Measurements from ENCODE around the gene P2RY11.

Gene P2RY11

GRCh38 chr19:10093295-10094186, 18.0 kb upstream of the P2RY11 start:
- DNase-seq (ENCODE audit: low read depth) = no peak

GRCh38 chr19:10095622-10095947, 15.9 kb upstream of the P2RY11 start:
- no peak for DNase-seq (ENCODE audit: low read depth)

GRCh38 chr19:10095948-10096614, 15.4 kb upstream of the P2RY11 start:
- DNase-seq (ENCODE audit: low read depth) = peak; percentile 74

GRCh38 chr19:10096615-10096963, 14.9 kb upstream of the P2RY11 start:
- no peak for DNase-seq (ENCODE audit: low read depth)

- no peak for DNase-seq (ENCODE audit: low read depth)
These were observed 11.2 kb upstream of the P2RY11 start for GRCh38 chr19:10100163-10100785.

- DNase-seq (ENCODE audit: low read depth) = no peak
These were observed 8.7 kb upstream of the P2RY11 start for GRCh38 chr19:10102787-10103236.

GRCh38 chr19:10104130-10104513, 7.4 kb upstream of the P2RY11 start:
- DNase-seq (ENCODE audit: low read depth) = no peak

GRCh38 chr19:10104665-10105508, 6.6 kb upstream of the P2RY11 start:
- peak; percentile 65 for DNase-seq (ENCODE audit: low read depth)

- no peak for DNase-seq (ENCODE audit: low read depth)
These were observed 5.9 kb upstream of the P2RY11 start for GRCh38 chr19:10105509-10106099.

GRCh38 chr19:10106100-10106936, 5.2 kb upstream of the P2RY11 start, which contains the start of gene PPAN:
Gene PPAN (plus strand): TSS chr19:10106362. CDS start chr19:10106395, 33 bp downstream.
- DNase-seq (ENCODE audit: low read depth) = peak; percentile 95

GRCh38 chr19:10107254-10107653, 4.2 kb upstream of the P2RY11 start:
- no peak for DNase-seq (ENCODE audit: low read depth)

- no peak for DNase-seq (ENCODE audit: low read depth)
These were observed 3.6 kb upstream of the P2RY11 start for GRCh38 chr19:10107817-10108367.

GRCh38 chr19:10109528-10109927, 2.0 kb upstream of the P2RY11 start:
- no peak for DNase-seq (ENCODE audit: low read depth)

GRCh38 chr19:10110076-10110971, 1.2 kb upstream of the P2RY11 start:
- no peak for DNase-seq (ENCODE audit: low read depth)

GRCh38 chr19:10110972-10111317, 548 bp upstream of the P2RY11 start:
- no peak for DNase-seq (ENCODE audit: low read depth)

- DNase-seq (ENCODE audit: low read depth) = no peak
These were observed 706 bp downstream of the P2RY11 start for GRCh38 chr19:10112037-10112761.

GRCh38 chr19:10112895-10113591, 1.6 kb downstream of the P2RY11 start:
- DNase-seq (ENCODE audit: low read depth) = no peak

GRCh38 chr19:10113592-10113963, 2.1 kb downstream of the P2RY11 start:
- no peak for DNase-seq (ENCODE audit: low read depth)
